K562 (cell line): ENCODE measurements around the gene E2F7. TPM values are rescaled to one million over a fixed set of nuclear protein-coding genes. Genes with fewer than 3 reads are reported as not detected.

Experiments
- ARNT ChIP-seq, 2 experiments: fragments of 450-650 bp; IDR thresholded peaks; 2 replicates each; pipeline ENCODE4 v1.6.1; 2016; ENCODE audit warnings: mild to moderate bottlenecking in 1 of 2
- EP400 ChIP-seq: fragments of 450-650 bp; IDR thresholded peaks from 2 replicates; pipeline ENCODE4 v1.6.1; 2017; ENCODE audit warnings: antibody characterized with exemption, mild to moderate bottlenecking, moderate library complexity
- EZH2 ChIP-seq: IDR thresholded peaks from 2 replicates; pipeline ENCODE4 v1.6.1; 2012; ENCODE audit warnings: low read depth, mild to moderate bottlenecking, inconsistent platforms, low read length, borderline replicate concordance
- KAT2B ChIP-seq: IDR thresholded peaks from one replicate; pipeline ENCODE4 v1.6.1; 2012; ENCODE audit warnings: low read depth, mild to moderate bottlenecking, control low read depth, inconsistent platforms, low read length, moderate library complexity
- NR2C1 ChIP-seq, 2 experiments: fragments of 450-650 bp; IDR thresholded peaks; 2 replicates each; pipeline ENCODE4 v1.6.1; 2017; ENCODE audit warnings: mild to moderate bottlenecking in 2 of 2, antibody characterized with exemption in 1 of 2, inconsistent platforms in 1 of 2, missing compliant biosample characterization in 1 of 2, missing genetic modification characterization in 1 of 2
- SETDB1 ChIP-seq: IDR thresholded peaks from one replicate; pipeline ENCODE4 v1.6.1; 2012; ENCODE audit warnings: low read length, control low read depth, inconsistent platforms
- ZNF143 ChIP-seq: sonication (generic); formaldehyde crosslinking; IDR thresholded peaks from 2 replicates; pipeline ENCODE4 v1.9.0; 2022; ENCODE audit warnings: mild to moderate bottlenecking, missing genetic modification reagents
- ZNF165 ChIP-seq: fragments of 250-450 bp; sonication (Bioruptor Pico); IDR thresholded peaks from 2 replicates; pipeline ENCODE4 v1.4.0; 2020; ENCODE audit warnings: borderline replicate concordance
- ZNF707 ChIP-seq: fragments of 250-450 bp; sonication (Bioruptor Pico); conservative IDR thresholded peaks from 2 replicates; pipeline ENCODE4 v1.8.0; 2022; ENCODE audit warnings: inconsistent platforms, mild to moderate bottlenecking, moderate library complexity
- polyA plus RNA-seq, 8 experiments: library from polyadenylated mRNA; depleted of rRNA in 4 of 8; stranded (reverse) in 5 of 8; unstranded in 3 of 8; fragments of >200 nt; fragmentation: Nextera tagmentation in 2 of 8; fragmentation: Illumina TruSeq in 1 of 8; extraction: Ambion mirVana in 2 of 8; extraction: Trizol in 1 of 8; gene quantifications; 2 replicates each; pipeline versions ENCODE4 v1.2.1 to v1.2.3, GENCODE V29; 2011 to 2014; ENCODE audit warnings: inconsistent platforms in 1 of 8, missing spikeins in 1 of 8
- total RNA-seq, 7 experiments: library from RNA; depleted of rRNA in 6 of 7; stranded (reverse); fragments of >200 nt in 6 of 7; fragmentation: Illumina TruSeq in 2 of 7; extraction: Trizol in 2 of 7; gene quantifications; 2 replicates each; pipeline versions ENCODE4 v1.2.1 to v1.2.3, GENCODE V29; 2011 to 2021; ENCODE audit warnings: low replicate concordance in 1 of 7
- TF ChIP-seq, protein P1 (sequence below), 2 experiments: IDR thresholded peaks in 1 of 2; conservative IDR thresholded peaks in 1 of 2; 2 replicates each; pipeline ENCODE4 v1.6.1; 2016; ENCODE audit warnings: low read depth in 2 of 2, mild to moderate bottlenecking in 1 of 2, missing compliant biosample characterization in 1 of 2, missing genetic modification characterization in 1 of 2, moderate library complexity in 1 of 2
- TF ChIP-seq, protein P2 (sequence below), 2 experiments: fragments of 450-650 bp in 1 of 2; IDR thresholded peaks; 2 replicates each; pipeline ENCODE4 v1.6.1; 2011 to 2017; ENCODE audit warnings: low read depth in 2 of 2, antibody characterized with exemption in 1 of 2, borderline replicate concordance in 1 of 2, low read length in 1 of 2, mild to moderate bottlenecking in 1 of 2, mixed read lengths in 1 of 2; ENCODE audit not compliant: control insufficient read depth in 1 of 2
- TF ChIP-seq, protein P3 (sequence below): IDR thresholded peaks from 2 replicates; pipeline ENCODE4 v1.6.1; 2012; ENCODE audit warnings: low read depth, low read length, improper control_type of control experiment, borderline replicate concordance
- TF ChIP-seq, protein P4 (sequence below): fragments of 450-650 bp; formaldehyde crosslinking; IDR thresholded peaks from 2 replicates; pipeline ENCODE4 v1.4.0; 2022; ENCODE audit warnings: missing genetic modification characterization

E2F7 gene
- total and polyA plus RNA-seq, 9 of the 15 experiments (the other 6 are each of a cell fraction or from before 2014, with no cell fraction given): 3.4 to 13.6 (median 8.1) TPM

DNA sequence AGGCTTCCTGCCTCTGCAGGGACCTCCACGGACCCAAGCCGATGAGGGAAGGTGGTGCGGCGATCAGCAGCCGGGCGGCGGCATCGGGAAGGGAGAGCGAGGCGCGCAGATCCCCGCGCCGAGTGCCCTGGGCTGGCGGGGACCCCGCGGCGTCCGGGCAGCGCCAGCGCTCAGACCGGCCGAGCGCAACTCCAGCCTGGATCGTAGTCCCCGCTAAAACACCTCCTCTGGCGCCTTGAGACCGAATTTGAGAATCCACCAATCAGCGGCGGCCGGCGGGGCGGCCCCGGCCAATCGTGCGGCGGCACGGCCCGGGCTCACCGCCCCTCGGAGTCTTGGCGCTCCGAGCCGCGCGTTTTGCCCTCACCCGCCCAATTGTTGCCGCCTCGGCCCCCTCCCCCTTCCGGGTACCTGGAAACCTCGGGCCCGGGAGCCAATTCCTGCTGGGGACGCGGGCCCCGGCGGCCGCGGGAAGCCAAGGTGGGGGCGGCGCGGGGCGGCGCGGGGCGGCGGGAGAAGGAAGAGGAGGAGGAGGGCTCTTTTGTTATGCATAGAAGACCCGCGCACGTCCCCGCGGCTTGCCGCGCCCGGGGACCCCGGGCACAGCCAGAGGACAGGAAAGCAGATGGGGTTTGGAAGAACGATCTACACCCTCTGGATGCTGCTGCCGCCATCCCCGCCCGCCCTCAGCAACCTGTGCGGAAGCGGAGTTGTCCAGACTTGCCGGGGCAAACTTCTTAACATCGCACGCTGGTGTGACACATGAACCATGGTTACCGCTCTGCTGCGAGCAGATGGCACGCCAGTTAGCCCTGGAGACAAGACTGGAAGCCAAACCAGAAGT, at the start of gene E2F7 (continued):
- TF ChIP-seq ZNF707: no peak
- TF ChIP-seq KAT2B: no peak
- TF ChIP-seq ZNF165 (CRISPR knock-in tag): no peak
- TF ChIP-seq ZNF143: no peak
- TF ChIP-seq, protein P1, sequence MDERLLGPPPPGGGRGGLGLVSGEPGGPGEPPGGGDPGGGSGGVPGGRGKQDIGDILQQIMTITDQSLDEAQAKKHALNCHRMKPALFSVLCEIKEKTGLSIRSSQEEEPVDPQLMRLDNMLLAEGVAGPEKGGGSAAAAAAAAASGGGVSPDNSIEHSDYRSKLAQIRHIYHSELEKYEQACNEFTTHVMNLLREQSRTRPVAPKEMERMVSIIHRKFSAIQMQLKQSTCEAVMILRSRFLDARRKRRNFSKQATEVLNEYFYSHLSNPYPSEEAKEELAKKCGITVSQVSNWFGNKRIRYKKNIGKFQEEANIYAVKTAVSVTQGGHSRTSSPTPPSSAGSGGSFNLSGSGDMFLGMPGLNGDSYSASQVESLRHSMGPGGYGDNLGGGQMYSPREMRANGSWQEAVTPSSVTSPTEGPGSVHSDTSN (CRISPR knock-in tag; IDR thresholded peaks at IDR 0.05; ENCODE audit: low read depth): no peak
- TF ChIP-seq, protein P1 (tag; conservative IDR thresholded peaks at IDR 0.05; ENCODE audit: low read depth): no peak
- TF ChIP-seq SETDB1: no peak
- TF ChIP-seq NR2C1 (IDR thresholded peaks at IDR 0.05): no peak
- no peak for TF ChIP-seq NR2C1 (tag; IDR thresholded peaks at IDR 0.05)
- TF ChIP-seq, protein P2, sequence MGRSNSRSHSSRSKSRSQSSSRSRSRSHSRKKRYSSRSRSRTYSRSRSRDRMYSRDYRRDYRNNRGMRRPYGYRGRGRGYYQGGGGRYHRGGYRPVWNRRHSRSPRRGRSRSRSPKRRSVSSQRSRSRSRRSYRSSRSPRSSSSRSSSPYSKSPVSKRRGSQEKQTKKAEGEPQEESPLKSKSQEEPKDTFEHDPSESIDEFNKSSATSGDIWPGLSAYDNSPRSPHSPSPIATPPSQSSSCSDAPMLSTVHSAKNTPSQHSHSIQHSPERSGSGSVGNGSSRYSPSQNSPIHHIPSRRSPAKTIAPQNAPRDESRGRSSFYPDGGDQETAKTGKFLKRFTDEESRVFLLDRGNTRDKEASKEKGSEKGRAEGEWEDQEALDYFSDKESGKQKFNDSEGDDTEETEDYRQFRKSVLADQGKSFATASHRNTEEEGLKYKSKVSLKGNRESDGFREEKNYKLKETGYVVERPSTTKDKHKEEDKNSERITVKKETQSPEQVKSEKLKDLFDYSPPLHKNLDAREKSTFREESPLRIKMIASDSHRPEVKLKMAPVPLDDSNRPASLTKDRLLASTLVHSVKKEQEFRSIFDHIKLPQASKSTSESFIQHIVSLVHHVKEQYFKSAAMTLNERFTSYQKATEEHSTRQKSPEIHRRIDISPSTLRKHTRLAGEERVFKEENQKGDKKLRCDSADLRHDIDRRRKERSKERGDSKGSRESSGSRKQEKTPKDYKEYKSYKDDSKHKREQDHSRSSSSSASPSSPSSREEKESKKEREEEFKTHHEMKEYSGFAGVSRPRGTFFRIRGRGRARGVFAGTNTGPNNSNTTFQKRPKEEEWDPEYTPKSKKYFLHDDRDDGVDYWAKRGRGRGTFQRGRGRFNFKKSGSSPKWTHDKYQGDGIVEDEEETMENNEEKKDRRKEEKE (IDR thresholded peaks at IDR 0.05; ENCODE audit: borderline replicate concordance in 1 of 2, control insufficient read depth in 1 of 2, low read depth in 2 of 2, low read length in 1 of 2): no peak
- TF ChIP-seq, protein P3, sequence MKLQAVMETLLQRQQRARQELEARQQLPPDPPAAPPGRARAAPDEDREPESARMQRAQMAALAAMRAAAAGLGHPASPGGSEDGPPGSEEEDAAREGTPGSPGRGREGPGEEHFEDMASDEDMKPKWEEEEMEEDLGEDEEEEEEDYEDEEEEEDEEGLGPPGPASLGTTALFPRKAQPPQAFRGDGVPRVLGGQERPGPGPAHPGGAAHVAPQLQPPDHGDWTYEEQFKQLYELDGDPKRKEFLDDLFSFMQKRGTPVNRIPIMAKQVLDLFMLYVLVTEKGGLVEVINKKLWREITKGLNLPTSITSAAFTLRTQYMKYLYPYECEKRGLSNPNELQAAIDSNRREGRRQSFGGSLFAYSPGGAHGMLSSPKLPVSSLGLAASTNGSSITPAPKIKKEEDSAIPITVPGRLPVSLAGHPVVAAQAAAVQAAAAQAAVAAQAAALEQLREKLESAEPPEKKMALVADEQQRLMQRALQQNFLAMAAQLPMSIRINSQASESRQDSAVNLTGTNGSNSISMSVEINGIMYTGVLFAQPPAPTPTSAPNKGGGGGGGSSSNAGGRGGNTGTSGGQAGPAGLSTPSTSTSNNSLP: no peak
- TF ChIP-seq EP400: no peak
- TF ChIP-seq, protein P4, sequence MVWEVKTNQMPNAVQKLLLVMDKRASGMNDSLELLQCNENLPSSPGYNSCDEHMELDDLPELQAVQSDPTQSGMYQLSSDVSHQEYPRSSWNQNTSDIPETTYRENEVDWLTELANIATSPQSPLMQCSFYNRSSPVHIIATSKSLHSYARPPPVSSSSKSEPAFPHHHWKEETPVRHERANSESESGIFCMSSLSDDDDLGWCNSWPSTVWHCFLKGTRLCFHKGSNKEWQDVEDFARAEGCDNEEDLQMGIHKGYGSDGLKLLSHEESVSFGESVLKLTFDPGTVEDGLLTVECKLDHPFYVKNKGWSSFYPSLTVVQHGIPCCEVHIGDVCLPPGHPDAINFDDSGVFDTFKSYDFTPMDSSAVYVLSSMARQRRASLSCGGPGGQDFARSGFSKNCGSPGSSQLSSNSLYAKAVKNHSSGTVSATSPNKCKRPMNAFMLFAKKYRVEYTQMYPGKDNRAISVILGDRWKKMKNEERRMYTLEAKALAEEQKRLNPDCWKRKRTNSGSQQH (CRISPR knock-in tag): no peak
- no peak for TF ChIP-seq EZH2
- no peak for TF ChIP-seq ARNT (IDR thresholded peaks at IDR 0.05)
